ENCODE measurements around the gene KCNQ4.

DNA sequence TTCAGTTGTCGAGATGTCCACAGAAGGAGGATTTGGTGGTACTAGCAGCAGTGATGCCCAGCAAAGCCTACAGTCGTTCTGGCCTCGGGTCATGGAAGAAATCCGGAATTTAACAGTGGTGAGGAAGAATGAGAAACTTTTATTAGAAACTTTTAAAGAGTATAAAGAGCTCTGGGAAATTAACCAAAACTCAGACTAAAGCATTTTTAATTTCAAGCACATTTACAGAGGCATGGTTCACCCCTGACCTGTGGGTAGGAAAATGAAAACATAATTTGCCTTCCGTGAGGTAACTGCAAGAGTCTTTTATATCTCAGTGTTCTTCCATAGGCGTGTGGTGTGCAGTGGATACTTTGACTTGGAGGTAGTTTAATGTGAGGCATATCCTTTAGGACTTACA is 44.8 kb upstream of the KCNQ4 start:
- TF ChIP-seq POLR2A (IDR thresholded peaks at IDR 0.05; ENCODE audit: low read depth, low read length) (no peak), TAF1 (IDR thresholded peaks at IDR 0.05; ENCODE audit: borderline replicate concordance, low read depth, low read length) (no peak)

Measured in GM12892 (cell line).